Endothelial cell of hepatic sinusoid (primary cell): ENCODE data around the gene DAB1.

Experiments used
- in situ Hi-C: cut with HindIII; loops from 2 replicates; pipeline ENCODE4 v1.10.0; 2017; ENCODE audit warnings: low sequenced_read_pairs

Gene DAB1

DNA sequence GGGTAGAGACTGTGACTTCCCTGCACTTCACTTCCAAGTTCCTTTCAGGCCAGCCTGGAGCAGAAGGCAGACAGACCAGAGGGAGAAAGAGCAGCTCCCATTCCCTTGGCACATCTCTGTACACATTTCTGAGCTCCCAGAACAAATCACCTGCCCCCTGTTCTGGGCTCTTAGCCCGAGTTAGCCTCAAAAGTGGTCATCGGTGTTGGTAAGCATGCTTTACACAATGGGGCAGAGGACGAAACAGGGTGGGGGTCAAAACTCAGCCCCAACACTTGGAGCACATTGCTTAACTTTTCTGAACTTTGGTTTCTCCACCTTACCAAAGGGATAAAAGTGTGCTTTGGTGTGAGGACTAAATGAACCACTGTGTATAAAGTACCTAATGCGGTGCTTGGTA, 98.7 kb downstream of the DAB1 start:
- in situ Hi-C loops: no loop called here

DNA sequence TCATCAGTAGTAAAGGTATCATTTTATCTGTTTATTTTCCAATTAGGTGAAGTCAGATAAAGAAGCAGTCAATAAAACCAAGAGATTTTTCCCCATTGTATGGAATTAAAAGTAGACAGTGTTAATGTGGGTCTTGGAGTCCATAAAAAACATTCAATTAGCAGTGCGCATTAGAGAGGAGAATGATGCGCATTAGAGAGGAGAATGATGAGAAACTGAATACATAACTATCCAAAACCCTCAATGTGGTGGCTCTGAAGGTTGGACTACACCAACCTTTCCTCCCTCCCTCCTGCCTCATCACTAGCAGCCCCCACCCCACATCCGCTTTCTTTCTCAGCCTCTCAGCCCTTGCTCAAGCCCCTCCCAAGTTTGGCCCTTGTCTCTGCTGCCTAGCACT, 99.5 kb downstream of the DAB1 start:
- in situ Hi-C loops: no loop called here

DNA sequence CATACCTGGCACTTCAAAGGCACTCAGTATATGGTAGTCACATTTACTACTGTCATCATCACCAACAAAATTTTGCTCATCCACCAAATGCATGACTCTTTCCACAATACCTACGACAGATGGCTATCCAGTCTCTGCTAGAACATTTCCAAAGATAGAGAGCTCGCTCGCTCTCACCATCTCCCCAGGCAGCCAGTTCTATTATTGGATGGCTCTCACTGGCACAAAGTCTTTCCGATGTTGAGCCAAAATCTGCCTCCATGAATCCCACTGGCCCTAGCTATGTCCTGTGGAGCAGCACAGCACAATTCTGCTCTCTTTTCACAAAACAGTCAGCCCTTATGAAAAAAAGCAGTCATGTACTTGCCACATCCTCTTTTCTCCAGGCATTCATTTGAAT, 102.1 kb downstream of the DAB1 start:
- in situ Hi-C loops: no loop called here

GRCh38 chr1:57319791-57320190, 104.1 kb downstream of the DAB1 start:
- in situ Hi-C loops: no loop called here

DNA sequence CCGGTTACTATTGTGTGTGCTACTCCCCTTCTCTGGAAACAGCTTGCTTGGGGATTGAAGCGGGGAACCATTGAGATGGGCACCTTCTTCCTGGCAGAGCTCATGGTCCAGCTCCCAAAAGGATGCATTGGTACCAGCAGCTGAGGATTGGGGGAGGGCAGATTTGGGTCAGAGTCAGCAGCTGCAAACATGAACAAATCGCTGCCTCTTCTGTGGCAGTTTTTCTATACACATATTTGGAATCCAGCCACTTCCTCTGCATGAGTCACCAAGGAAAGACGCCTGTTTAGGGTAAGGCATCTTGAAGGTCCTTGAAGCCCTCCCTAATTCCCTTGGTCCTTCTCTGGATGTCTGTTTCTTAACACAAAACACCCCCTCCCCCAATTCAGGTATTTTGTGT, 104.7 kb downstream of the DAB1 start:
- in situ Hi-C loops: no loop called here

- in situ Hi-C loops: no loop called here
Observed at GRCh38 chr1:57316861-57317260, 107.0 kb downstream of the DAB1 start.

DNA sequence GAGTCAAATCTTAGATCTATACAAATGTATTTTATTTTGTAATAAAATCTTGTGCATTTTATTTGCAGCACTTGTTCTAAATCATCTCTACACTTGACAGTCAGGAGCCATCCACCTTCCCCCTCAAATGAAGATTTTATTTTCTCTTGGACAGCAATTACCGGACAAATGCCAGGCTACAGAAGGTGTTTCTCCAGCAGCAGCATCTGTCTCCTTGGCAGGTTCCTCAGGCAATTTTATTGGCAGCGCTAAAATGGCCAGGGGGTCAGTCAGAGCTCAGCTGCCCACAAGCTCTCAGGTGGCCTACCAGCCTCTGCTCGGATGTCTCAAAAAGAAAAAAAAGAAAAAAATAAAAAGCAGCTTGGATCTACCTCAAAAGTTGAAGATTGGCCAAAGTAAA, 107.6 kb downstream of the DAB1 start:
- in situ Hi-C loops: no loop called here

- in situ Hi-C loops: no loop called here
Observed at GRCh38 chr1:57312869-57313268, 111.0 kb downstream of the DAB1 start.

DNA sequence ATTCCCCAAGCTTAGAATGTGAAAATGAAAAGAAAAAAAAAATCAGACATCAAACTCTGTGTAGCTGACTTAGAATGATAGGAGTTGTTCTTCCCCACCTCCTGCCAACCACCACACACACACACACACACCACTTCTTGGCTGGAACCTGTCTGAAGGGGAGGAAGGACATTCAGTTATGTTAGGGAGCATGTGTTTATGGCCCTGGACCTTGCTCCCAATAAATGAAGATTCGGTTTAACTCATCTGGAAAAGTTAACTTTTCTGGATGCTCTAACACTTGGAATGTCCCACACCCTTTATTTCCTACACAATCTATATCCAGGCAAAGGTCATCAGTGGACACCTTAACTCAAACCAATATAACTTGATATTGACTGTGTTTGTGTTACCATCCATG, 112.4 kb downstream of the DAB1 start:
- in situ Hi-C loops: no loop called here

DNA sequence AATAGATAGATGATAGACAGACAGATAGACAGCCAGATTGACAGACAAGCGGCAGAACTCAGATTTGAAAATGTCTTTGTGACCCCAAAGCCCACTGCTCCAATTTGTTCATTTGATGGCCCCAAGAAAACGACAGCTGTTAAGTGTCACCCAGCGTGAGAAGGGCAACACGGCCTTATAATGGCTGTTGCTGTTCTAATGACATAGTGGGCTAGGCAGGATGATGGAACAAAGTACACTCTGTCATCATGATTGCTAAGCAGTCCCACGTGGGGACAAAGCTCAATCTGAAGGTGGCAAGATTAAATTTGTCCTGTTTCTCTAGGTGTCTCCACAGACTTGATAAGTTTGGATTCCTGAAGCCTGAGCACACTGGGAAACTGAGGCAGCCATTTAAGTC, 112.9 kb downstream of the DAB1 start:
- in situ Hi-C loops: no loop called here

DNA sequence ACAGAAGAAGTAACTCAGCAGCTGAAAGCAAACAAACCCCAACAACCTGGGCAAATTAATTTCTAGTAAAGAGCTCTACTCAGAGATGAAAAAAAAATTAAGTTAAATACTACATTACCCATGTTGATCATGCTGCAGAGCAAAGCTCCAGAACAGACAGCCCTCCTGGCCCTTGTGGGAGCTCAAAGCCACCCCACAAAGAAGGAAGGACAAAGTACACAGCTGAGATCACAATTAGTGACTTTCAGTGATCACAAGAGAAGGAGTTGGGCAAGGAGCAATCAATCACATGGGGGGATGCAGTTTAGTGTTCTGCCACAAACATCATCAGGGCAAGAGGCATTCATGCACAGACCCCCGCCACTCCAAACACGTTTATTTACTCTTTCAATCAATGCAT, 114.2 kb downstream of the DAB1 start:
- in situ Hi-C loops: no loop called here

DNA sequence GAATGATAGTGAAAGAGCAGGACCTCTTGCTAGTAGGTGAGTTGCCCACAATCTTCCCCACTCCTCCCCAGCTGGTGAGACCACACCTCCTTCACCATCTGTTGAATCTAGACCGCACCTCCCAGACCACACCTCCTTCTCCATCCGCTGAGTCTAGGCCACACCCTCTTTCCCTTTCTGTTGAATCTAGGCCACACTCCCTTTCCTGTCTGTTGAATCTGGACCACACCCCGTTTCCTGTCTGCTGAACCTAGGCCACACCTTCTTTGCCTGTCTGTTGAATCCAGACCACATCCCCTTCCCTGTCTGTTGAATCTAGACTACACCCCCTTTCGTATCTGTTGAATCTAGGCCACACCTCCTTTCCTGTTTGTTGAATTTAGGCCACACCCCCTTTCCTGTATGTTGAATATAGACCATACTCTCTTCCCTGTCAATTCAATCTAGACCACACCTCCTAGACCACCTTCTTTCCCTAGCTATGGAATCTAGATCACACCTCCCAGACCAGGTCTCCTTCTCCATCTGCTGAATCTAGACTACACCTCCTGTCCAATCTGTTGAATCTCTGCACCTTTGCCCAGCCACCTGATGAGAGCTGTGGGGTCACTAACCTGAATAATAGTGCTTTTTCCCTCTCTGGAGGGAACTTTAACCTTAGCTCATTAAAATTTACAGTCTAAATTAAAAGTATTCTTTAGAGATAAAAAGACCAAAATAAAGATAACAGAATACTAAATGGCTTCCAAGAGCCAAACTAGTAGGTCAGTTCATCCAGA, 116.3 kb downstream of the DAB1 start:
- in situ Hi-C loops: no loop called here

GRCh38 chr1:57304591-57304990, 119.3 kb downstream of the DAB1 start:
- in situ Hi-C loops: no loop called here

DNA sequence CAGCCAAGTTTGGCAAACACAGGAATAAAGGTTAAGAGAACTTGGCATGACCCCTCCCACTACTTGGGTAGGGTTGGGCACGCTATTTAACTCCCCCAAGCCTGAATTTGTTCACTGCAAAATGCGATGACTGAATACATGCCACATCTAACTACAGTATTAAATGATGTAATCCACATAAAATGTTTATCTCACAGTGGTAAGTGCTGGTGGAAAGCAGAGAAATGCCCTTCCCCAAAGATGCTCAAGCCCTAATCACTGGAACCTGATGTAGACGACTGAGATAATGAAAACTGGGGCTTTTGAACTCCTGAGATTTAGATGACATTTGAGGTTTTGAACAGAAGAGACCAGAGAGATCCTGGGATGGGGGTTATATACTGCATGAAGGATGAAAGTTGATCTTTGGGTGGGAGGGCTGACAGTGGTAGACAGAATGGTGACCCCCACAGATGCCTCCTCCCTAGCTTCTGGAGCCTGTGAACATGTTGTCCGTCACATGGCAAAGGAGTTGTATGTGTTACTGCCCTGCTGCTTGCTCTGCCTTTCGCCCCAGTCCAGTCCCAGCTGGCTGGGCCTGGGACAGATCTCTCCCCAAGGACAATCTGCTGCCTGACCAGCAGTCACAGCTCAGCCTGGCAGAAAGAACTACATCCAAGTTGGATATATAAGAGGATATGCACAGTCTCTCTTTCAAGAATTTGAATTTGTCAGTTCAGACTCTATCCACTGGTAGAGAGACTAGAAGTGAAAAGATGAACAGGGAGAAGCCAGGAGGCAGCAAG, 120.9 kb downstream of the DAB1 start:
- in situ Hi-C loops: no loop called here

- in situ Hi-C loops: no loop called here
Observed at GRCh38 chr1:57300186-57300585, 123.7 kb downstream of the DAB1 start.

DNA sequence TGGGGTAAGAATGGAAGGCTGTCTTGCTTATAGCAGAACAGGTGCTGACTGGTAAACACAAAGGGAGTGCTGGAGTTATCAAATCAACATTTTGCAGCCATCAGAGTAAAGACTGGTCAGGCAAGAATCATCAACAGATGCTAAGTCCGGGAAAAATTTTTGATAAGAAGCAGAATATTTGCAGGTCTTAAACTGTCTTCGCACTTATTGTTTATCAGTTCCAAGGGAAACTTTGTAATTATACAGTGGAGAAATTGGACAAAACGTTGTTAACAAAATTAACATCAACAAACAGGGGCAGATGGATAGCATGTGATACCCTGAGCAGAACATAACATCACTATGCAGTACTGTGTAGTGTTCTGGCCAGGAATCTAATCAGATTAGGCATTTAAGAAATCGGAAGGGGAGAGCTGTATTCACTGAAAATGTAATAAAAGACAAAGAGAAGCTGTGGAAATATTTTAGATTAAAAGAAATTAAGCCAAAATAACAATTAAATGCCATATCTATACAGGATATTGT, 127.1 kb downstream of the DAB1 start:
- in situ Hi-C loops: no loop called here

- in situ Hi-C loops: no loop called here
Observed at GRCh38 chr1:57295326-57295725, 128.5 kb downstream of the DAB1 start.

- in situ Hi-C loops: no loop called here
Observed at GRCh38 chr1:57294177-57294576, 129.7 kb downstream of the DAB1 start.

DNA sequence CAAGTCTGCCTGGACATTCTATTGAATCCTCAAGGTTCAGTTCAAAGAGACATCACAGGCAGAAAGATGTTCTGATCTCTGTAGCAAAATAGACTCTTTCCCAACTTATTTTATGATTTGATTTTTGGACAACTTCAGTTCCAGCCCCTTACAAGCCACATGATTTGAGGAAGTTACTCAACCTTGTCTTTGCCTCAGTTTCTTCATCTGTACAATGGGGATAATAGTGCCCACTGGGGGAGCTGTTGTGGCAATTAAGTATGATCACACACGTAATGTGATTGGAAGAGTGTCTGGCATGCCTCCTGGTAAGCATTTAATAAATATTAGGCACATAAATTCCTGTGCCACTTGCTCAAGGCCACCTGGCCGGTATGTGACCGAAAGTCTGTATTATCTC, 130.6 kb downstream of the DAB1 start:
- in situ Hi-C loops: no loop called here

DNA sequence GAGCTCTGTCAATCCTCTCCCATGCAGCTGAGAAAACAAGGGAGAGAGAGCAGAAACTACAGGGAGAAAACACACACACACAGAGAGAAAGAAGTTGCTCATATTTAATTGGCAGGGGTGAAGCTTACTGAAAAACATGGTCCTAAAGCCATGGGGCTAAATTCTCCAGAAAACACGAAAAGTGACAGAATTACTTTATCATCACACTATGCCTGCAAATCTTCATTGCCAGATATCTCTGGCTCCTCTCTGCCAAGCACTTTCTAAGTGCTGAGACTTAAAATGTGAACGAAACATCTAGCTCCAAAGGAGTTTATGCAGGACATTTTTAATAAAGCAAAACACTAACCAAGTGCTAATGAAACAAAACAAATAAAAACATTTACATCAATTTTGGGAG, 134.1 kb downstream of the DAB1 start:
- in situ Hi-C loops: no loop called here

- in situ Hi-C loops: no loop called here
Observed at GRCh38 chr1:57285992-57286391, 137.9 kb downstream of the DAB1 start.

- in situ Hi-C loops: loop anchor here (5.0 kb wide), 1 partner anchor 65 kb away; no protein-coding TSS in a partner anchor
Observed at GRCh38 chr1:57282411-57282810, 141.4 kb downstream of the DAB1 start.
